H1 (cell line): ENCODE data around the gene CHAC2. TPM values are rescaled to one million over a fixed set of nuclear protein-coding genes. Genes with fewer than 3 reads are reported as not detected.

ENCODE experiments used
- BACH1 ChIP-seq: IDR thresholded peaks from 2 replicates; pipeline ENCODE4 v1.6.1; 2012; ENCODE audit warnings: low read length, improper control_type of control experiment
- EP300 ChIP-seq, 2 experiments: IDR thresholded peaks; 1 replicate in 1 of 2; 2 replicates in 1 of 2; pipeline ENCODE4 v1.6.1; 2011 to 2012; ENCODE audit warnings: low read depth in 2 of 2, low read length in 2 of 2, mild to moderate bottlenecking in 2 of 2, borderline replicate concordance in 1 of 2, inconsistent platforms in 1 of 2, moderate library complexity in 1 of 2
- MAX ChIP-seq: IDR thresholded peaks from 2 replicates; pipeline ENCODE4 v1.6.1; 2012; ENCODE audit warnings: inconsistent platforms
- SIN3A ChIP-seq, 2 experiments: IDR thresholded peaks in 1 of 2; conservative IDR thresholded peaks in 1 of 2; 2 replicates each; pipeline ENCODE4 v1.6.1; 2011 to 2012; ENCODE audit warnings: low read length in 2 of 2, improper control_type of control experiment in 1 of 2, low read depth in 1 of 2, mild to moderate bottlenecking in 1 of 2
- SP2 ChIP-seq: IDR thresholded peaks from 2 replicates; pipeline ENCODE4 v1.6.1; 2012; ENCODE audit warnings: mild to moderate bottlenecking, low read length, inconsistent platforms
- TAF7 ChIP-seq: optimal IDR thresholded peaks from 2 replicates; pipeline ENCODE3; 2011; ENCODE audit warnings: low read depth, mild to moderate bottlenecking, inconsistent platforms, low read length, moderate library complexity, borderline replicate concordance
- polyA plus RNA-seq, 7 experiments: library from polyadenylated mRNA; depleted of rRNA in 3 of 7; stranded (reverse) in 5 of 7; unstranded in 2 of 7; fragments of >200 nt in 5 of 7; fragments of 200-250 nt in 2 of 7; gene quantifications; 1 replicate in 5 of 7; 2 replicates in 1 of 7; 4 replicates in 1 of 7; pipeline versions ENCODE4 v1.2.1 to v1.2.3, GENCODE V29; 2011 to 2013; ENCODE audit warnings: missing spikeins in 2 of 7, mixed read lengths in 2 of 7
- total RNA-seq: library from RNA; stranded (reverse); fragmentation: NEBNext Ultra II Directional; extraction: Animal tissue kit (Norgen Biotek cat#: 25700); gene quantifications from 2 replicates; pipeline ENCODE4 v1.2.1, GENCODE V29; 2021

CHAC2 gene
- total and polyA plus RNA-seq, 2 of the 8 experiments (the other 6 are each of a cell fraction or from before 2014, with no cell fraction given) = 5.4 to 11.2 TPM

GRCh38 chr2:53739032-53739431, 28.6 kb upstream of the CHAC2 start (continued):
- TF ChIP-seq MAX = no peak
- no peak for TF ChIP-seq EP300 (IDR thresholded peaks at IDR 0.05; ENCODE audit: borderline replicate concordance in 1 of 2, low read depth in 2 of 2, low read length in 2 of 2)
- TF ChIP-seq BACH1 = no peak
- no peak for TF ChIP-seq SP2
- TF ChIP-seq TAF7 = no peak
- no peak for TF ChIP-seq SIN3A (conservative IDR thresholded peaks at IDR 0.05 in 1 of 2, IDR thresholded peaks at IDR 0.05 in 1 of 2; ENCODE audit: low read depth in 1 of 2, low read length in 2 of 2)
